Measurements from ENCODE around the gene DPY19L1. TPM values are rescaled to one million over a fixed set of nuclear protein-coding genes. Genes with fewer than 3 reads are reported as not detected.

DPY19L1 gene
- total RNA-seq, 1 experiment from 2014 or later = 10.7 TPM

GRCh38 chr7:34900891-34901513 lies 136.3 kb downstream of the DPY19L1 start:
- no peaks in the 10 kb centered on the region for H3F3A ChIP-seq (ENCODE audit: low read length, unreplicated experiment)
- no TSS peak for BruUV-seq (replicated peaks)
- POLR2A ChIA-PET (ENCODE audit: unreplicated experiment) = no interaction called here
- CTCF ChIA-PET = no interaction called here
- no peak for ATAC-seq
- H3K4me1 ChIP-seq (ENCODE audit: insufficient read depth, low read length) = no peaks in the 10 kb centered on the region
- H3K9me3 ChIP-seq (ENCODE audit: low read length) = no peaks in the 10 kb centered on the region
- H2AFZ ChIP-seq (ENCODE audit: low read length) = no peak overlapping the region
- H4K20me1 ChIP-seq (ENCODE audit: low read length) = no peaks in the 10 kb centered on the region
- TF ChIP-seq EZH2phosphoT487 (IDR thresholded peaks at IDR 0.05; ENCODE audit: borderline replicate concordance, low read length) = no peak
- TF ChIP-seq CTCF (conservative IDR thresholded peaks at IDR 0.05; ENCODE audit: low read depth, low read length) = peak; percentile 39; the same call in 1 of the 2 replicates
- no peaks in the 10 kb centered on the region for H3K79me2 ChIP-seq (ENCODE audit: low read length)
- H3K4me3 ChIP-seq (ENCODE audit: low read length) = no peak overlapping the region
- H3K36me3 ChIP-seq (ENCODE audit: low read depth, low read length) = no peaks in the 10 kb centered on the region
- no peaks in the 10 kb centered on the region for H3K27me3 ChIP-seq (ENCODE audit: low read length)
- no peak overlapping the region for H3K27ac ChIP-seq (ENCODE audit: low read length)
- no peaks in the 10 kb centered on the region for H3K9me2 ChIP-seq (replicated peaks; ENCODE audit: low read length)
- no peak for DNase-seq
- intact Hi-C loops (cut with micrococcal nuclease) = no loop called here
- H3K9ac ChIP-seq (ENCODE audit: low read length) = no peak overlapping the region
- no peak overlapping the region for H3K4me2 ChIP-seq (ENCODE audit: low read length)

GRCh38 chr7:34895202-34895601 lies 142.1 kb downstream of the DPY19L1 start:
- peaks cover 16% of the 10 kb centered on the region for H3K4me1 ChIP-seq (ENCODE audit: insufficient read depth, low read length)
- no peaks in the 10 kb centered on the region for H3F3A ChIP-seq (ENCODE audit: low read length, unreplicated experiment)
- H3K9ac ChIP-seq (ENCODE audit: low read length) = no peak overlapping the region
- POLR2A ChIA-PET (ENCODE audit: unreplicated experiment) = no interaction called here
- no peak overlapping the region for H3K27ac ChIP-seq (ENCODE audit: low read length)
- no peak for TF ChIP-seq CTCF (conservative IDR thresholded peaks at IDR 0.05; ENCODE audit: low read depth, low read length)
- no peak for TF ChIP-seq EZH2 (IDR thresholded peaks at IDR 0.05; ENCODE audit: low read length, unreplicated experiment)
- no peak for TF ChIP-seq EZH2phosphoT487 (IDR thresholded peaks at IDR 0.05; ENCODE audit: borderline replicate concordance, low read length)
- H3K4me3 ChIP-seq (ENCODE audit: low read length) = no peak overlapping the region
- intact Hi-C loops (cut with micrococcal nuclease) = no loop called here
- no TSS peak for BruUV-seq (replicated peaks)
- ATAC-seq (no peak), DNase-seq (no peak)
- H3K4me2 ChIP-seq (ENCODE audit: low read length) = no peak overlapping the region
- no peaks in the 10 kb centered on the region for H3K9me3 ChIP-seq (ENCODE audit: low read length)
- no peaks in the 10 kb centered on the region for H3K36me3 ChIP-seq (ENCODE audit: low read depth, low read length)
- H2AFZ ChIP-seq (ENCODE audit: low read length) = no peak overlapping the region
- H3K9me2 ChIP-seq (replicated peaks; ENCODE audit: low read length) = no peaks in the 10 kb centered on the region
- H3K27me3 ChIP-seq (ENCODE audit: low read length) = no peaks in the 10 kb centered on the region
- H3K79me2 ChIP-seq (ENCODE audit: low read length) = no peaks in the 10 kb centered on the region
- H4K20me1 ChIP-seq (ENCODE audit: low read length) = no peaks in the 10 kb centered on the region
- CTCF ChIA-PET = no interaction called here

- Histone ChIP-seq H3K27me3 (ENCODE audit: low read length) (no peaks in the 10 kb centered on the region), H3K9me2 (replicated peaks; ENCODE audit: low read length) (no peaks in the 10 kb centered on the region), H3K4me1 (ENCODE audit: insufficient read depth, low read length) (peaks cover 16% of the 10 kb centered on the region), H3K79me2 (ENCODE audit: low read length) (no peaks in the 10 kb centered on the region), H3K9ac (ENCODE audit: low read length) (no peak overlapping the region), H3K9me3 (ENCODE audit: low read length) (no peaks in the 10 kb centered on the region), H3K4me2 (ENCODE audit: low read length) (no peak overlapping the region), H3F3A (ENCODE audit: low read length, unreplicated experiment) (no peaks in the 10 kb centered on the region), H3K36me3 (ENCODE audit: low read depth, low read length) (no peaks in the 10 kb centered on the region), H4K20me1 (ENCODE audit: low read length) (no peaks in the 10 kb centered on the region), H2AFZ (ENCODE audit: low read length) (no peak overlapping the region), H3K4me3 (ENCODE audit: low read length) (no peak overlapping the region), H3K27ac (ENCODE audit: low read length) (no peak overlapping the region)
- no TSS peak for BruUV-seq (replicated peaks)
- TF ChIP-seq EZH2phosphoT487 (IDR thresholded peaks at IDR 0.05; ENCODE audit: borderline replicate concordance, low read length) (no peak), EZH2 (IDR thresholded peaks at IDR 0.05; ENCODE audit: low read length, unreplicated experiment) (no peak), CTCF (conservative IDR thresholded peaks at IDR 0.05; ENCODE audit: low read depth, low read length) (no peak)
- ChIA-PET POLR2A (ENCODE audit: unreplicated experiment) (no interaction called here), CTCF (no interaction called here)
- ATAC-seq (no peak), DNase-seq (no peak)
- intact Hi-C loops (cut with micrococcal nuclease) = no loop called here
These were observed 147.3 kb downstream of the DPY19L1 start for GRCh38 chr7:34889951-34890350.
